Lower leg skin (tissue), 3 donors: ENCODE measurements around the gene TFF2.

ENCODE experiments used
- POLR2A ChIP-seq, 2 donors: fragments of 450-650 bp; IDR thresholded peaks; one replicate each; pipeline ENCODE4 v1.6.1; 2016 to 2017; ENCODE audit warnings: antibody characterized with exemption in 2 of 2, mild to moderate bottlenecking in 1 of 2, moderate library complexity in 1 of 2
- TF ChIP-seq, protein P1 (sequence below), 3 donors: fragments of 450-650 bp; IDR thresholded peaks; one replicate each; pipeline ENCODE4 v1.5.1; 2016; ENCODE audit warnings: antibody characterized with exemption in 3 of 3, mild to moderate bottlenecking in 3 of 3, moderate library complexity in 2 of 3

DNA sequence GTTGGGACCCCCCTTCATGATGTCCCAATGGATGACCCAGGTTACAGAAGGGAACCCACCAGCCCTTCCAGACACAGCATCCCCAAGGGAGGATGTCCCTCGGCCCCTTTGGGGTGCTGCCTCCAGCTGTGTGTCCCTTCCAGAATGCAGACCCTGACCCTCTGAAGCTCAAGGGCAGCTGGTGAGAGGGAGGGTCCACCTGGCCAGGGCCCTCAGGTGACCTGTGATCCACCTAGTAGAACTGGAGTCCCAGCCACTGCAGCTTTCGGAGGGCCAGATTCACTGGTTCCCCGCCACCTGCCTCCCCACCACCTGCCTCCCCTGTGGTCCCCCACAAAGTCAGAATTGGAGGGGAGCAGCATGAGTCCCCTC lies 25.2 kb upstream of the TFF2 start:
- TF ChIP-seq, protein P1, sequence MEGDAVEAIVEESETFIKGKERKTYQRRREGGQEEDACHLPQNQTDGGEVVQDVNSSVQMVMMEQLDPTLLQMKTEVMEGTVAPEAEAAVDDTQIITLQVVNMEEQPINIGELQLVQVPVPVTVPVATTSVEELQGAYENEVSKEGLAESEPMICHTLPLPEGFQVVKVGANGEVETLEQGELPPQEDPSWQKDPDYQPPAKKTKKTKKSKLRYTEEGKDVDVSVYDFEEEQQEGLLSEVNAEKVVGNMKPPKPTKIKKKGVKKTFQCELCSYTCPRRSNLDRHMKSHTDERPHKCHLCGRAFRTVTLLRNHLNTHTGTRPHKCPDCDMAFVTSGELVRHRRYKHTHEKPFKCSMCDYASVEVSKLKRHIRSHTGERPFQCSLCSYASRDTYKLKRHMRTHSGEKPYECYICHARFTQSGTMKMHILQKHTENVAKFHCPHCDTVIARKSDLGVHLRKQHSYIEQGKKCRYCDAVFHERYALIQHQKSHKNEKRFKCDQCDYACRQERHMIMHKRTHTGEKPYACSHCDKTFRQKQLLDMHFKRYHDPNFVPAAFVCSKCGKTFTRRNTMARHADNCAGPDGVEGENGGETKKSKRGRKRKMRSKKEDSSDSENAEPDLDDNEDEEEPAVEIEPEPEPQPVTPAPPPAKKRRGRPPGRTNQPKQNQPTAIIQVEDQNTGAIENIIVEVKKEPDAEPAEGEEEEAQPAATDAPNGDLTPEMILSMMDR (IDR thresholded peaks at IDR 0.05): no peak
- no peak for TF ChIP-seq POLR2A (IDR thresholded peaks at IDR 0.05)
